A673 (cell line): ENCODE data around the gene ATP2B1. TPM values are rescaled to one million over a fixed set of nuclear protein-coding genes. Genes with fewer than 3 reads are reported as not detected.

Experiments used
- BruUV-seq: library from RNA; stranded (reverse); fragments of 400-500 nt; replicated peaks from 2 replicates; lab custom pipeline; 2021; lab: Mats Ljungman, UMichigan
- CTCF ChIA-PET: fragments of 300-600 bp; sonication (Branson Sonifier 250); formaldehyde crosslinking; loops from one replicate; lab custom pipeline; 2022; ENCODE audit warnings: antibody characterized with exemption; lab: Charles Lee
- POLR2A ChIA-PET: fragments of 300-600 bp; sonication (Branson Sonifier 250); formaldehyde crosslinking; loops from one replicate; lab custom pipeline; 2022; ENCODE audit warnings: antibody characterized with exemption; ENCODE audit not compliant: low non-redundant PET; lab: Charles Lee
- DNase-seq: peaks from one replicate; pipeline ENCODE4 v3.0.0-alpha.2; 2015; ENCODE audit warnings: low spot score
- H3K27ac ChIP-seq: fragments of 200-600 bp; sonication (generic); 2 replicates; pipeline ENCODE4 v1.5.1; 2016; ENCODE audit warnings: mixed run types, low read depth, mild to moderate bottlenecking, mixed read lengths, antibody characterized with exemption, low read length; ENCODE audit not compliant: poor library complexity, severe bottlenecking
- H3K27me3 ChIP-seq: fragments of 200-600 bp; sonication (generic); replicated peaks from 2 replicates; pipeline ENCODE4 v1.6.1; 2017; ENCODE audit warnings: mixed run types, low read depth, mild to moderate bottlenecking, mixed read lengths, antibody characterized with exemption, low read length; ENCODE audit not compliant: insufficient read depth, poor library complexity
- H3K36me3 ChIP-seq: fragments of 200-600 bp; sonication (generic); 2 replicates; pipeline ENCODE4 v1.6.1; 2016; ENCODE audit warnings: mixed run types, mild to moderate bottlenecking, mixed read lengths, antibody characterized with exemption, low read length; ENCODE audit not compliant: insufficient read depth, poor library complexity, severe bottlenecking
- H3K4me1 ChIP-seq: fragments of 200-600 bp; sonication (generic); 2 replicates; pipeline ENCODE4 v1.6.1; 2017; ENCODE audit warnings: mixed run types, mild to moderate bottlenecking, mixed read lengths, antibody characterized with exemption, low read length; ENCODE audit not compliant: insufficient read depth, poor library complexity, severe bottlenecking
- H3K4me3 ChIP-seq: fragments of 200-600 bp; sonication (generic); 2 replicates; pipeline ENCODE4 v1.5.1; 2016; ENCODE audit warnings: low read depth, mixed run types, mild to moderate bottlenecking, mixed read lengths, low read length; ENCODE audit not compliant: poor library complexity, severe bottlenecking
- H3K9me3 ChIP-seq: fragments of 200-600 bp; sonication (generic); 2 replicates; pipeline ENCODE4 v1.6.1; 2016; ENCODE audit warnings: mixed run types, low read depth, mild to moderate bottlenecking, mixed read lengths, antibody characterized with exemption, low read length; ENCODE audit not compliant: poor library complexity, severe bottlenecking
- EZH2 ChIP-seq: fragments of 200-600 bp; sonication (generic); IDR thresholded peaks from 2 replicates; pipeline ENCODE4 v1.6.1; 2017; ENCODE audit warnings: borderline replicate concordance, low read depth, mild to moderate bottlenecking, mixed read lengths, antibody characterized with exemption, low read length; ENCODE audit not compliant: poor library complexity, severe bottlenecking
- intact Hi-C: fragments of 100-400 bp; cut with micrococcal nuclease; formaldehyde crosslinking; loops from one replicate; pipeline ENCODE4 v1.10.0; 2022; ENCODE audit not compliant: unreplicated experiment
- total RNA-seq: library from RNA; stranded (reverse); gene quantifications from 2 replicates; pipeline ENCODE4 v1.2.3, GENCODE V29; 2021
- TF ChIP-seq, protein P1 (sequence below): fragments of 300-800, 200-600 bp; sonication (generic); conservative IDR thresholded peaks from 2 replicates; pipeline ENCODE4 v1.5.1; 2017; ENCODE audit warnings: low read depth, mild to moderate bottlenecking, antibody characterized with exemption, low read length, moderate library complexity, mixed read lengths

Gene ATP2B1
- total RNA-seq, 1 experiment from 2014 or later: 44.2 TPM

DNA sequence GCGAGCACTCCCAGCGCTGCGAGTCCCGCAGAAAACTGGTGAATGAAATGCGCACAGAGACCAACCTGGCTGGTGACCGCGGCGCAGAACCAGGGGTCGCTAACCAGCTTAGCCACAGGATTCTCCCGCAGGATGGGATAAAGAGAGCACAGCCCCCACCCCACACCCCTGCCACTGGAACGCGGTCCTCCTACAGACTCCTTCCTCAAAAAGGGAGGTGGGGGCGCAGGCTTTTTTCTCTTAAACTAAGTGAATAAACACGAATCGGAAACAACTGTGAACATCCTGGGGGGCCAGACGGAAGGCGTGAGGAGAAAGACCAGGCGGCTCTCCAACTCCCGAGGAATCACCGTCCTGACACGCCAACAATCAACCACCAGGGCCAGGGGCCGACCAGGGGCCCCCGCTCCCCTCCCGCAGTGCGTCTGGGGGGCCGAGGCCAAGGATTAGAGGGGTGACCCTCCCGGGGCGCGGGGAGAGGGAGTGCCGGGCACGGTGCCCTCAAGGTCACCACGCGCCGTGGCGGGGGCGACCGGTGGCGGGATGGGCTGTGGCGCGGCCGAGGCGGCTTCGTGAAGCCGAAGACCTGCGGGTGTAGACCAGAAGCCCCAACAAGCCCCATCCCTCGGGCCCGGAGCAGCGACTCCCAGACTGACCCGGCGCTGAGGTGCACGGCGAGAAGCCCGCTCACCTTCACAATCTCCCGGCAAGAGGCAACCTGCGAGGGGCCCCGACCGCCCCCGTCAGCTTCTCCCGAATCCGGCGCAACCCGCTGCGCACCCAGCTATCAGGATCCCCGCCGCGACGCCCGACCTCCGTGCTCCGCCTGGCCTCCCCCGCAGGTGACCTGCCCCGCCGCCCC, 704 bp downstream of the ATP2B1 start:
- no TSS peak for BruUV-seq

GRCh38 chr12:89706986-89707702, 1.5 kb downstream of the ATP2B1 start:
- intact Hi-C loops: loop anchor here (5.0 to 10.0 kb wide), 3 partner anchors 165 to 1148 kb away; no protein-coding TSS in a partner anchor
- Histone ChIP-seq H3K4me1 (peaks cover 17% of the 10 kb centered on the region), H3K36me3 (no peaks in the 10 kb centered on the region), H3K9me3 (no peaks in the 10 kb centered on the region), H3K27ac (no peak overlapping the region), H3K27me3 (no peaks in the 10 kb centered on the region), H3K4me3 (peak overlapping the region; percentile 89)
- no peak for DNase-seq
- CTCF ChIA-PET: interaction anchor here (0.6 kb wide), 1 partner anchor 856 kb away, joined by 3 read pairs; no protein-coding TSS in a partner anchor
- BruUV-seq: TSS peak; percentile 25
- POLR2A ChIA-PET: no interaction called here
- TF ChIP-seq EZH2: no peak
- TF ChIP-seq, protein P1, sequence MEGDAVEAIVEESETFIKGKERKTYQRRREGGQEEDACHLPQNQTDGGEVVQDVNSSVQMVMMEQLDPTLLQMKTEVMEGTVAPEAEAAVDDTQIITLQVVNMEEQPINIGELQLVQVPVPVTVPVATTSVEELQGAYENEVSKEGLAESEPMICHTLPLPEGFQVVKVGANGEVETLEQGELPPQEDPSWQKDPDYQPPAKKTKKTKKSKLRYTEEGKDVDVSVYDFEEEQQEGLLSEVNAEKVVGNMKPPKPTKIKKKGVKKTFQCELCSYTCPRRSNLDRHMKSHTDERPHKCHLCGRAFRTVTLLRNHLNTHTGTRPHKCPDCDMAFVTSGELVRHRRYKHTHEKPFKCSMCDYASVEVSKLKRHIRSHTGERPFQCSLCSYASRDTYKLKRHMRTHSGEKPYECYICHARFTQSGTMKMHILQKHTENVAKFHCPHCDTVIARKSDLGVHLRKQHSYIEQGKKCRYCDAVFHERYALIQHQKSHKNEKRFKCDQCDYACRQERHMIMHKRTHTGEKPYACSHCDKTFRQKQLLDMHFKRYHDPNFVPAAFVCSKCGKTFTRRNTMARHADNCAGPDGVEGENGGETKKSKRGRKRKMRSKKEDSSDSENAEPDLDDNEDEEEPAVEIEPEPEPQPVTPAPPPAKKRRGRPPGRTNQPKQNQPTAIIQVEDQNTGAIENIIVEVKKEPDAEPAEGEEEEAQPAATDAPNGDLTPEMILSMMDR: no peak

More for the DNA sequence above, 704 bp downstream of the ATP2B1 start:
- Histone ChIP-seq H3K9me3 (no peaks in the 10 kb centered on the region), H3K36me3 (no peaks in the 10 kb centered on the region), H3K27me3 (no peaks in the 10 kb centered on the region), H3K4me1 (peaks cover 17% of the 10 kb centered on the region), H3K27ac (peak overlapping the region; percentile 96), H3K4me3 (peak overlapping the region; percentile 89)
- CTCF ChIA-PET: interaction anchor here (0.7 kb wide), 1 partner anchor 397 kb away, joined by 9 read pairs; no protein-coding TSS in a partner anchor
- peak; percentile 28 for DNase-seq
- intact Hi-C loops: loop anchor here (5.0 to 10.0 kb wide), 3 partner anchors 166 to 1147 kb away; no protein-coding TSS in a partner anchor
- TF ChIP-seq, protein P1: no peak
- TF ChIP-seq EZH2: no peak
- POLR2A ChIA-PET: interaction anchor here (0.6 kb wide), 1 partner anchor 181 kb away, joined by 8 read pairs; no protein-coding TSS in a partner anchor

- H3K4me1 ChIP-seq: peaks cover 17% of the 10 kb centered on the region
- H3K4me3 ChIP-seq: no peak overlapping the region
- ChIA-PET CTCF (interaction anchor here (0.6 to 0.7 kb wide), 2 partner anchors 165 to 856 kb away, joined by 3 read pairs; no protein-coding TSS in a partner anchor), POLR2A (no interaction called here)
- H3K27me3 ChIP-seq: no peaks in the 10 kb centered on the region
- no peaks in the 10 kb centered on the region for H3K36me3 ChIP-seq
- H3K9me3 ChIP-seq: no peaks in the 10 kb centered on the region
- DNase-seq: no peak
- no TSS peak for BruUV-seq
- no peak overlapping the region for H3K27ac ChIP-seq
- intact Hi-C loops: loop anchor here (5.0 to 10.0 kb wide), 3 partner anchors 164 to 1148 kb away; no protein-coding TSS in a partner anchor
- TF ChIP-seq, protein P1: no peak
- TF ChIP-seq EZH2: no peak
Measured at GRCh38 chr12:89706551-89706950, 2.1 kb downstream of the ATP2B1 start.
